GM12878 (cell line): ENCODE results near the gene SNX10. TPM values are rescaled to one million over a fixed set of nuclear protein-coding genes. Genes with fewer than 3 reads are reported as not detected.

ENCODE experiments used
- ATAC-seq: fragments of 200-7000 bp; cut with Tn5 transposase; 3 replicates; pipeline ENCODE4 v1.9.1; 2020; ENCODE audit warnings: mild to moderate bottlenecking, moderate library complexity
- BruUV-seq: library from RNA; stranded (reverse); fragments of 400-500 nt; replicated peaks from 2 replicates; lab custom pipeline; 2021; lab: Mats Ljungman, UMichigan
- CTCF ChIA-PET: fragments of 300-600 bp; sonication (Branson Sonifier 250); formaldehyde crosslinking; extraction: SDS; loops from one replicate; lab custom pipeline; 2021; ENCODE audit warnings: inconsistent platforms; lab: Yijun Ruan, JAX
- POLR2A ChIA-PET: fragments of 350-600 bp; formaldehyde crosslinking; extraction: SDS; loops from one replicate; lab custom pipeline; 2021; ENCODE audit warnings: inconsistent platforms; lab: Charles Lee
- RAD21 ChIA-PET: fragments of 300-600 bp; sonication (Branson Sonifier 250); formaldehyde crosslinking; loops from one replicate; lab custom pipeline; 2023; ENCODE audit warnings: antibody characterized with exemption; ENCODE audit not compliant: unreplicated experiment; lab: Charles Lee
- SMC1A ChIA-PET: fragments of 300-600 bp; sonication (Branson Sonifier 250); formaldehyde crosslinking; loops from one replicate; lab custom pipeline; 2023; ENCODE audit not compliant: unreplicated experiment, uncharacterized antibody; lab: Charles Lee
- DNase-seq: peaks from one replicate; pipeline ENCODE4 v3.0.0-alpha.2; 2011; ENCODE audit warnings: low read depth, low spot score
- FAIRE-seq: peaks from 3 replicates; lab custom pipeline; 2011; peaks lifted over from hg19 to GRCh38; lab: Jason Lieb, UNC
- H2AFZ ChIP-seq: 2 replicates; pipeline ENCODE4 v1.6.0; 2011; ENCODE audit warnings: low read depth, low read length, control low read depth; ENCODE audit not compliant: control insufficient read depth
- H3K27ac ChIP-seq: 2 replicates; pipeline ENCODE4 v1.5.1; 2011; ENCODE audit warnings: control low read depth; ENCODE audit not compliant: control insufficient read depth, insufficient read depth
- H3K27me3 ChIP-seq, 2 experiments: replicated peaks in 1 of 2; 2 replicates each; pipeline versions ENCODE4 v1.6.0 to v1.6.1; 2011; ENCODE audit warnings: low read length in 1 of 2; ENCODE audit not compliant: control insufficient read depth in 2 of 2, insufficient read depth in 2 of 2
- H3K36me3 ChIP-seq, 2 experiments: 2 replicates each; pipeline ENCODE4 v1.5.1; 2011; ENCODE audit warnings: low read length in 1 of 2; ENCODE audit not compliant: control insufficient read depth in 2 of 2, insufficient read depth in 2 of 2
- H3K4me1 ChIP-seq: 2 replicates; pipeline ENCODE4 v1.6.1; 2011; ENCODE audit warnings: mild to moderate bottlenecking, low read length, moderate library complexity, mixed read lengths; ENCODE audit not compliant: control insufficient read depth, insufficient read depth
- H3K4me2 ChIP-seq: 2 replicates; pipeline ENCODE4 v1.6.0; 2011; ENCODE audit warnings: control low read depth; ENCODE audit not compliant: control insufficient read depth, insufficient read depth
- H3K4me3 ChIP-seq: fragments of 200-600 bp; sonication (generic); 2 replicates; pipeline ENCODE4 v1.5.1; 2016
- H3K79me2 ChIP-seq: 2 replicates; pipeline ENCODE4 v1.6.0; 2011; ENCODE audit warnings: low read length; ENCODE audit not compliant: control insufficient read depth, insufficient read depth
- H3K9ac ChIP-seq: 2 replicates; pipeline ENCODE4 v1.8.0; 2011; ENCODE audit warnings: low read length, control low read depth, mixed read lengths; ENCODE audit not compliant: control insufficient read depth, insufficient read depth
- H3K9me3 ChIP-seq: replicated peaks from 3 replicates; pipeline ENCODE4 v1.5.1; 2011; ENCODE audit warnings: mild to moderate bottlenecking, low read length; ENCODE audit not compliant: control insufficient read depth, insufficient read depth
- H4K20me1 ChIP-seq: 2 replicates; pipeline ENCODE4 v1.6.0; 2011; ENCODE audit not compliant: control insufficient read depth, insufficient read depth
- ASH2L ChIP-seq: fragments of 300-600, 200-600 bp; sonication (generic); IDR thresholded peaks from 2 replicates; pipeline ENCODE4 v1.6.1; 2017; ENCODE audit warnings: low read depth, mild to moderate bottlenecking, borderline replicate concordance
- MYC ChIP-seq: IDR thresholded peaks from 2 replicates; pipeline ENCODE4 v1.6.1; 2011; ENCODE audit warnings: mild to moderate bottlenecking, low read length, moderate library complexity, inconsistent platforms; ENCODE audit not compliant: insufficient read depth, insufficient replicate concordance, insufficient read length, severe bottlenecking
- ZNF217 ChIP-seq: fragments of 450-650 bp; IDR thresholded peaks from 2 replicates; pipeline ENCODE4 v1.6.1; 2017; ENCODE audit warnings: antibody characterized with exemption, mild to moderate bottlenecking
- WGBS: methylation state at CpG from one replicate; pipeline ENCODE4 v1.1.6; 2016; ENCODE audit warnings: low lambda C conversion rate; ENCODE audit not compliant: insufficient replicate concordance, insufficient coverage; ENCODE audit errors: missing lambda C conversion rate; 5-methylcytosine and 5-hydroxymethylcytosine counted together
- in situ Hi-C: fragments of 300-500 bp; cut with MboI; formaldehyde crosslinking; loops from 9 replicates; pipeline ENCODE4 v1.14.3; 2018; ENCODE audit warnings: mixed read lengths
- intact Hi-C: fragments of 100-400 bp; cut with micrococcal nuclease; formaldehyde crosslinking; loops from one replicate; pipeline ENCODE4 v1.14.2; 2022; ENCODE audit not compliant: unreplicated experiment
- polyA plus RNA-seq, 11 experiments: library from polyadenylated mRNA; depleted of rRNA in 4 of 11; unstranded in 6 of 11; stranded (reverse) in 5 of 11; fragments of >200 nt; fragmentation: Nextera tagmentation in 4 of 11; fragmentation: Illumina TruSeq in 1 of 11; extraction: Ambion mirVana in 4 of 11; extraction: Trizol in 1 of 11; gene quantifications; 1 replicate in 1 of 11; 2 replicates in 10 of 11; pipeline versions ENCODE4 v1.2.1 to v1.2.3, GENCODE V29; 2011 to 2016; ENCODE audit warnings: inconsistent platforms in 2 of 11, missing spikeins in 2 of 11, low read depth in 1 of 11
- total RNA-seq, 4 experiments: library from RNA; depleted of rRNA in 3 of 4; stranded (reverse); fragments of >200 nt in 3 of 4; fragmentation: Illumina TruSeq in 1 of 4; extraction: Trizol in 1 of 4; gene quantifications; 2 replicates each; pipeline versions ENCODE4 v1.2.1 to v1.2.3, GENCODE V29; 2013 to 2021
- TF ChIP-seq, protein P1 (sequence below): IDR thresholded peaks from 2 replicates; pipeline ENCODE4 v1.6.1; 2012; ENCODE audit warnings: low read length, inconsistent platforms
- TF ChIP-seq, protein P2 (sequence below), 3 experiments: IDR thresholded peaks in 2 of 3; conservative IDR thresholded peaks in 1 of 3; 2 replicates each; pipeline ENCODE4 v1.5.1; 2011; ENCODE audit warnings: low read depth in 3 of 3, low read length in 3 of 3, mild to moderate bottlenecking in 3 of 3, control low read depth in 2 of 3, moderate library complexity in 2 of 3, inconsistent platforms in 1 of 3, mixed read lengths in 1 of 3; ENCODE audit not compliant: control insufficient read depth in 2 of 3, insufficient read depth in 1 of 3; ENCODE audit errors: extremely low read depth in 1 of 3
- TF ChIP-seq, protein P3 (sequence below): fragments of 450-650 bp; IDR thresholded peaks from 2 replicates; pipeline ENCODE4 v1.6.1; 2017; ENCODE audit warnings: mild to moderate bottlenecking

The SNX10 gene
- total and polyA plus RNA-seq, 10 of the 15 experiments (the other 5 are each of a cell fraction or from before 2014, with no cell fraction given) = 22.0 to 56.2 (median 30.1) TPM

DNA sequence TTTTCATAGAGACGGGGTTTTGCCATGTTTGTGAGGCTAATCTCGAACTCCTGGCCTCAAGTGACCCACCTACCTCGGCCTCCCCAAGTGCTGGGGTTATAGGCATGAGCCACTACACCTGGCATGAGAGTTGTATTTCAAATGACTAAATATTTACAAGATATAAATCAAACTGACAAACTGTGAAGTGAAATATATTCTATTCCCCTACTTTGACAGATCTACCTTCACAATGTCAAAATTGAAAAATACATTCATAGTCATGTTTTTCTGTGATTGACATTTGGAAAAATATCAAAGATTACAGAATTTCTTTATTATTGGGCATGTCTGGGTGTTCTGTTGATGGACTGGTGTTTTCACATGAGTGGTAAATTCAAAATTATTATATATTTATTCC is 16.4 kb upstream of the SNX10 start:
- no peak for ATAC-seq
- no peaks in the 10 kb centered on the region for H3K27me3 ChIP-seq
- H3K79me2 ChIP-seq = no peaks in the 10 kb centered on the region
- in situ Hi-C loops = no loop called here
- no peak overlapping the region for H3K27ac ChIP-seq
- no peak overlapping the region for H3K4me2 ChIP-seq
- H3K9ac ChIP-seq = no peak overlapping the region
- H3K4me1 ChIP-seq = no peaks in the 10 kb centered on the region
- H3K9me3 ChIP-seq = no peaks in the 10 kb centered on the region; the same call in 2 of the 3 replicates
- H2AFZ ChIP-seq = no peak overlapping the region
- H3K36me3 ChIP-seq = no peaks in the 10 kb centered on the region
- ChIA-PET SMC1A (interaction anchor here (0.7 kb wide), 1 partner anchor 119 kb away, joined by 3 read pairs; no protein-coding TSS in a partner anchor), RAD21 (interaction anchor here (0.7 kb wide), 1 partner anchor 94 kb away, joined by 5 read pairs; no protein-coding TSS in a partner anchor), POLR2A (no interaction called here), CTCF (no interaction called here)
- intact Hi-C loops = loop anchor here (5.0 to 10.0 kb wide), 2 partner anchors 383 to 390 kb away; no protein-coding TSS in a partner anchor
- no peak for FAIRE-seq
- H3K4me3 ChIP-seq = no peak overlapping the region
- TF ChIP-seq, protein P1, sequence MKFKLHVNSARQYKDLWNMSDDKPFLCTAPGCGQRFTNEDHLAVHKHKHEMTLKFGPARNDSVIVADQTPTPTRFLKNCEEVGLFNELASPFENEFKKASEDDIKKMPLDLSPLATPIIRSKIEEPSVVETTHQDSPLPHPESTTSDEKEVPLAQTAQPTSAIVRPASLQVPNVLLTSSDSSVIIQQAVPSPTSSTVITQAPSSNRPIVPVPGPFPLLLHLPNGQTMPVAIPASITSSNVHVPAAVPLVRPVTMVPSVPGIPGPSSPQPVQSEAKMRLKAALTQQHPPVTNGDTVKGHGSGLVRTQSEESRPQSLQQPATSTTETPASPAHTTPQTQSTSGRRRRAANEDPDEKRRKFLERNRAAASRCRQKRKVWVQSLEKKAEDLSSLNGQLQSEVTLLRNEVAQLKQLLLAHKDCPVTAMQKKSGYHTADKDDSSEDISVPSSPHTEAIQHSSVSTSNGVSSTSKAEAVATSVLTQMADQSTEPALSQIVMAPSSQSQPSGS = no peak
- TF ChIP-seq ZNF217 (no peak), MYC (no peak), ASH2L (no peak)
- TF ChIP-seq, protein P2, sequence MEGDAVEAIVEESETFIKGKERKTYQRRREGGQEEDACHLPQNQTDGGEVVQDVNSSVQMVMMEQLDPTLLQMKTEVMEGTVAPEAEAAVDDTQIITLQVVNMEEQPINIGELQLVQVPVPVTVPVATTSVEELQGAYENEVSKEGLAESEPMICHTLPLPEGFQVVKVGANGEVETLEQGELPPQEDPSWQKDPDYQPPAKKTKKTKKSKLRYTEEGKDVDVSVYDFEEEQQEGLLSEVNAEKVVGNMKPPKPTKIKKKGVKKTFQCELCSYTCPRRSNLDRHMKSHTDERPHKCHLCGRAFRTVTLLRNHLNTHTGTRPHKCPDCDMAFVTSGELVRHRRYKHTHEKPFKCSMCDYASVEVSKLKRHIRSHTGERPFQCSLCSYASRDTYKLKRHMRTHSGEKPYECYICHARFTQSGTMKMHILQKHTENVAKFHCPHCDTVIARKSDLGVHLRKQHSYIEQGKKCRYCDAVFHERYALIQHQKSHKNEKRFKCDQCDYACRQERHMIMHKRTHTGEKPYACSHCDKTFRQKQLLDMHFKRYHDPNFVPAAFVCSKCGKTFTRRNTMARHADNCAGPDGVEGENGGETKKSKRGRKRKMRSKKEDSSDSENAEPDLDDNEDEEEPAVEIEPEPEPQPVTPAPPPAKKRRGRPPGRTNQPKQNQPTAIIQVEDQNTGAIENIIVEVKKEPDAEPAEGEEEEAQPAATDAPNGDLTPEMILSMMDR (IDR thresholded peaks at IDR 0.05 in 2 of 3, conservative IDR thresholded peaks at IDR 0.05 in 1 of 3; ENCODE audit: control insufficient read depth in 2 of 3, extremely low read depth in 1 of 3, insufficient read depth in 1 of 3, low read depth in 3 of 3, low read length in 3 of 3) = no peak
- TF ChIP-seq, protein P3, sequence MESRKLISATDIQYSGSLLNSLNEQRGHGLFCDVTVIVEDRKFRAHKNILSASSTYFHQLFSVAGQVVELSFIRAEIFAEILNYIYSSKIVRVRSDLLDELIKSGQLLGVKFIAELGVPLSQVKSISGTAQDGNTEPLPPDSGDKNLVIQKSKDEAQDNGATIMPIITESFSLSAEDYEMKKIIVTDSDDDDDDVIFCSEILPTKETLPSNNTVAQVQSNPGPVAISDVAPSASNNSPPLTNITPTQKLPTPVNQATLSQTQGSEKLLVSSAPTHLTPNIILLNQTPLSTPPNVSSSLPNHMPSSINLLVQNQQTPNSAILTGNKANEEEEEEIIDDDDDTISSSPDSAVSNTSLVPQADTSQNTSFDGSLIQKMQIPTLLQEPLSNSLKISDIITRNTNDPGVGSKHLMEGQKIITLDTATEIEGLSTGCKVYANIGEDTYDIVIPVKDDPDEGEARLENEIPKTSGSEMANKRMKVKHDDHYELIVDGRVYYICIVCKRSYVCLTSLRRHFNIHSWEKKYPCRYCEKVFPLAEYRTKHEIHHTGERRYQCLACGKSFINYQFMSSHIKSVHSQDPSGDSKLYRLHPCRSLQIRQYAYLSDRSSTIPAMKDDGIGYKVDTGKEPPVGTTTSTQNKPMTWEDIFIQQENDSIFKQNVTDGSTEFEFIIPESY = no peak
- DNase-seq = no peak
- no TSS peak for BruUV-seq
- WGBS = 26% methylated on average over 3 of the region's 3 CpGs
- no peaks in the 10 kb centered on the region for H4K20me1 ChIP-seq
